ENCODE measurements around the gene MAK.
A peak's percentile ranks its signal among the peaks of the same experiment; 100 is the strongest.
"Not testable (repeated sequence)": the region's sequence is repeated elsewhere in the genome, so short reads cannot be mapped to it uniquely, and the experiment has no call there.

MAK gene

GRCh38 chr6:10792101-10792500, 46.2 kb downstream of the MAK start:
- no peak for DNase-seq (ENCODE audit: low read depth in 1 of 2, low spot score in 1 of 2)

- DNase-seq (ENCODE audit: low read depth in 1 of 2, low spot score in 1 of 2): no peak
Observed at GRCh38 chr6:10791673-10792072, 46.7 kb downstream of the MAK start.

- no peak for DNase-seq (ENCODE audit: low read depth in 1 of 2, low spot score in 1 of 2)
Observed at GRCh38 chr6:10779076-10779475, 59.3 kb downstream of the MAK start.

GRCh38 chr6:10778230-10778629, 60.1 kb downstream of the MAK start:
- no peak for DNase-seq (ENCODE audit: low read depth in 1 of 2, low spot score in 1 of 2)

- no peak for DNase-seq (ENCODE audit: low read depth in 1 of 2, low spot score in 1 of 2)
Observed at GRCh38 chr6:10771371-10771894, 66.9 kb downstream of the MAK start.

GRCh38 chr6:10769419-10769818, 68.9 kb downstream of the MAK start:
- no peak for DNase-seq (ENCODE audit: low read depth in 1 of 2, low spot score in 1 of 2)

GRCh38 chr6:10763006-10763405, 75.3 kb downstream of the MAK start:
- DNase-seq (ENCODE audit: low read depth in 1 of 2, low spot score in 1 of 2): no peak

- no peak for DNase-seq (ENCODE audit: low read depth in 1 of 2, low spot score in 1 of 2)
Observed at GRCh38 chr6:10759884-10760329, 78.4 kb downstream of the MAK start.

GRCh38 chr6:10759312-10759839, 79.0 kb downstream of the MAK start:
- DNase-seq (ENCODE audit: low read depth in 1 of 2, low spot score in 1 of 2): no peak

- DNase-seq (ENCODE audit: low read depth in 1 of 2, low spot score in 1 of 2): no peak
Observed at GRCh38 chr6:10756085-10756484, 82.3 kb downstream of the MAK start.

GRCh38 chr6:10751757-10752156, 86.6 kb downstream of the MAK start:
- DNase-seq (ENCODE audit: low read depth in 1 of 2, low spot score in 1 of 2): not testable (repeated sequence)

- DNase-seq (ENCODE audit: low read depth in 1 of 2, low spot score in 1 of 2): not testable (repeated sequence)
Observed at GRCh38 chr6:10750568-10750967, 87.8 kb downstream of the MAK start.

- no peak for DNase-seq (ENCODE audit: low read depth in 1 of 2, low spot score in 1 of 2)
Observed at GRCh38 chr6:10749734-10750133, 88.6 kb downstream of the MAK start.

GRCh38 chr6:10747251-10747972, 90.9 kb downstream of the MAK start, which contains the start of gene TMEM14B:
Gene TMEM14B, plus strand, starts transcription at chr6:10747805. Its CDS starts 1,441 bp downstream, at chr6:10749246.
- peak; percentile 99 to 100 for DNase-seq (ENCODE audit: low read depth in 1 of 2, low spot score in 1 of 2)

- no peak for DNase-seq (ENCODE audit: low read depth in 1 of 2, low spot score in 1 of 2)
Observed at GRCh38 chr6:10746915-10747250, 91.5 kb downstream of the MAK start.

GRCh38 chr6:10745116-10745515, 93.2 kb downstream of the MAK start:
- DNase-seq (ENCODE audit: low read depth in 1 of 2, low spot score in 1 of 2): no peak

GRCh38 chr6:10743515-10743914, 94.8 kb downstream of the MAK start:
- DNase-seq (ENCODE audit: low read depth in 1 of 2, low spot score in 1 of 2): no peak

GRCh38 chr6:10742251-10742650, 96.1 kb downstream of the MAK start:
- DNase-seq (ENCODE audit: low read depth in 1 of 2, low spot score in 1 of 2): no peak

- not testable (repeated sequence) for DNase-seq (ENCODE audit: low read depth in 1 of 2, low spot score in 1 of 2)
Observed at GRCh38 chr6:10741643-10742042, 96.7 kb downstream of the MAK start.

GRCh38 chr6:10740061-10740460, 98.3 kb downstream of the MAK start:
- DNase-seq (ENCODE audit: low read depth in 1 of 2, low spot score in 1 of 2): no peak

- DNase-seq (ENCODE audit: low read depth in 1 of 2, low spot score in 1 of 2): no peak
Observed at GRCh38 chr6:10736731-10737130, 101.6 kb downstream of the MAK start.

- DNase-seq (ENCODE audit: low read depth in 1 of 2, low spot score in 1 of 2): no peak
Observed at GRCh38 chr6:10733863-10734262, 104.5 kb downstream of the MAK start.
